Measurements from ENCODE around the gene MPPED1. TPM values are rescaled to one million over a fixed set of nuclear protein-coding genes. Genes with fewer than 3 reads are reported as not detected.

Gene MPPED1
- total RNA-seq = under 0.01 TPM in 1 of 2 replicates, not detected in the other

GRCh38 chr22:43411869-43412807, at the start of gene MPPED1:
Gene MPPED1 (plus strand): TSS chr22:43412014. CDS start chr22:43424986, 12,972 bp downstream.

Other genes starting within 250 kb of the MPPED1 start
- gene TTLL12, start 224.9 kb upstream of the MPPED1 start, total RNA-seq = 42.7 and 49.0 TPM in 2 replicates
- 0.96 and 0.98 TPM in 2 replicates for gene SCUBE1, start 68.6 kb upstream of the MPPED1 start, total RNA-seq